Kidney (tissue), 14 donors: ENCODE data around the gene PLPPR2. TPM values are rescaled to one million over a fixed set of nuclear protein-coding genes. Genes with fewer than 3 reads are reported as not detected.

ENCODE experiments used
- DNase-seq, 5 donors: peaks; one replicate each; pipeline ENCODE4 v3.0.0-alpha.2; 2013 to 2020
- FAIRE-seq: peaks from 2 replicates; lab custom pipeline; 2012; peaks lifted over from hg19 to GRCh38; lab: Jason Lieb, UNC
- H3K27ac ChIP-seq, 2 donors: one replicate each; pipeline ENCODE4 v1.7.0; 2013; ENCODE audit warnings: low read depth in 2 of 2, low read length in 2 of 2, inconsistent platforms in 1 of 2
- H3K27me3 ChIP-seq: one replicate; pipeline ENCODE4 v1.7.1; 2013; ENCODE audit warnings: low read length, inconsistent platforms; ENCODE audit not compliant: control insufficient read depth, insufficient read depth
- H3K36me3 ChIP-seq, 3 donors: one replicate each; pipeline versions ENCODE4 v1.7.0 to v1.7.1; 2013; ENCODE audit warnings: low read length in 3 of 3, control low read depth in 1 of 3, inconsistent platforms in 1 of 3; ENCODE audit not compliant: insufficient read depth in 3 of 3, control insufficient read depth in 2 of 3
- H3K4me1 ChIP-seq, 3 donors: one replicate each; pipeline versions ENCODE4 v1.7.0 to v1.7.1; 2013; ENCODE audit warnings: low read length in 3 of 3, inconsistent platforms in 1 of 3, low read depth in 1 of 3; ENCODE audit not compliant: control insufficient read depth in 2 of 3, insufficient read depth in 2 of 3
- H3K4me3 ChIP-seq, 3 donors: one replicate each; pipeline versions ENCODE4 v1.7.0 to v1.8.1; 2013; ENCODE audit warnings: low read length in 3 of 3, control low read depth in 1 of 3, inconsistent platforms in 1 of 3
- H3K9ac ChIP-seq, 3 donors: one replicate each; pipeline versions ENCODE4 v1.7.0 to v1.7.1; 2013; ENCODE audit warnings: low read length in 3 of 3, control low read depth in 1 of 3, inconsistent platforms in 1 of 3
- H3K9me3 ChIP-seq, 3 donors: one replicate each; pipeline versions ENCODE4 v1.7.0 to v1.7.1; 2013; ENCODE audit warnings: low read length in 3 of 3, control low read depth in 1 of 3, inconsistent platforms in 1 of 3; ENCODE audit not compliant: control insufficient read depth in 2 of 3, insufficient read depth in 1 of 3
- intact Hi-C: fragments of 100-400 bp; cut with DNase I; formaldehyde crosslinking; loops from one replicate; pipeline ENCODE4 v1.11.1; 2022
- polyA plus RNA-seq: library from polyadenylated mRNA; stranded (reverse); fragments of 350-450 nt; fragmentation: Illumina TruSeq; extraction: RNeasy Lipid Tissue Mini Kit (QIAGEN cat#74804); gene quantifications from one replicate; pipeline ENCODE4 v1.2.3, GENCODE V29; 2014; ENCODE audit warnings: low read depth, low replicate concordance; ENCODE audit not compliant: insufficient read depth
- total RNA-seq: library from RNA; stranded (reverse); fragmentation: NEBNext Ultra II Directional; extraction: Animal tissue kit (Norgen Biotek cat#: 25700); gene quantifications from one replicate; pipeline ENCODE4 v1.2.1, GENCODE V29; 2021
- TF ChIP-seq, protein P1 (sequence below): IDR thresholded peaks from 3 replicates; pipeline ENCODE4 v1.5.1; 2012; ENCODE audit warnings: mild to moderate bottlenecking, moderate library complexity, borderline replicate concordance; ENCODE audit not compliant: insufficient read depth; ENCODE audit errors: extremely low read depth
- donor health status: control.
- donor health status: control.
- donor health status: control.
- donor health status: control.
- donor health status: control.
- donor health status: DM: yes; HTN: yes; CAD: no.
- donor health status: Normal renal cell carcinoma (clear cell type).

The PLPPR2 gene
- total and polyA plus RNA-seq, 2 donors from 2014 or later, result 11.7 to 22.5 TPM

GRCh38 chr19:11321191-11322126 is 33.8 kb upstream of the PLPPR2 start:
- DNase-seq (no peak), FAIRE-seq (no peak)
- H3K4me1 ChIP-seq, result peaks cover 4 to 14% (median 8%) of the 10 kb centered on the region in 3 donors

DNA sequence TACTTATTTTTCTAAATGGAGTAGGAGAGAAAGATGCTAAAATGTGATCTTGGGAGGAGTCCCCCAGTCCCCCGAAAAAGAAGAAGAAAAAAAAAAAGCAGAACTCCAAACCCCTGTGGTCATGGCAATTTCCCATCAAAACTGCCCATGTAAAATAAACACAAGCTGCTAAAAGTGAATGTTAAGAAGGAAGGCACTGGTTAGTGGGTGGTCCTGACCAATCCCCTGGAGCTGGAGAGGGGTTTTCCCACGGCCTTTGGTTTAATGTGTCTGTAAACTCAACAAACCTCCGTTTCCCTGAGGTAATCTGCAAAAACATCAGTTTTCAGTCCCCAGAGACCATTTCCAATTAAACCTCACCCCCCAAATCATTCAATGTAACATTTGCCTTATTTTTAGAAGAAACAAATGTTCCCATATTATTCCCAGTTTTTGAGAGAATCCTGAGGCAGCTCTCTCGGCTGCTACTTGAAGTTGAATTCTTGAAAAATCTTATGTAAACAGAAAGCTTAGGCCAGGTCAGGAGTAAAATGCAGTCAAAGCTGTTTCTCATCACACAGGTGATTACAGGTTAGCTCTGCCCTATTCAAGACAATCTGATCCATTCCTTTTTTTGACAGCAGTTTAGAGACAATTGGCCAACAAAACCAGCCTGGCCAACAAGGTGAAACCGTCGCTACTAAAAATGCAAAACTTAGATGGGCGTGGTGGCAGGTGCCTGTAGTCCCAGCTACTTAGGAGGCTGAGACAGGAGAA is 32.8 kb upstream of the PLPPR2 start:
- TF ChIP-seq, protein P1, sequence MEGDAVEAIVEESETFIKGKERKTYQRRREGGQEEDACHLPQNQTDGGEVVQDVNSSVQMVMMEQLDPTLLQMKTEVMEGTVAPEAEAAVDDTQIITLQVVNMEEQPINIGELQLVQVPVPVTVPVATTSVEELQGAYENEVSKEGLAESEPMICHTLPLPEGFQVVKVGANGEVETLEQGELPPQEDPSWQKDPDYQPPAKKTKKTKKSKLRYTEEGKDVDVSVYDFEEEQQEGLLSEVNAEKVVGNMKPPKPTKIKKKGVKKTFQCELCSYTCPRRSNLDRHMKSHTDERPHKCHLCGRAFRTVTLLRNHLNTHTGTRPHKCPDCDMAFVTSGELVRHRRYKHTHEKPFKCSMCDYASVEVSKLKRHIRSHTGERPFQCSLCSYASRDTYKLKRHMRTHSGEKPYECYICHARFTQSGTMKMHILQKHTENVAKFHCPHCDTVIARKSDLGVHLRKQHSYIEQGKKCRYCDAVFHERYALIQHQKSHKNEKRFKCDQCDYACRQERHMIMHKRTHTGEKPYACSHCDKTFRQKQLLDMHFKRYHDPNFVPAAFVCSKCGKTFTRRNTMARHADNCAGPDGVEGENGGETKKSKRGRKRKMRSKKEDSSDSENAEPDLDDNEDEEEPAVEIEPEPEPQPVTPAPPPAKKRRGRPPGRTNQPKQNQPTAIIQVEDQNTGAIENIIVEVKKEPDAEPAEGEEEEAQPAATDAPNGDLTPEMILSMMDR, result no peak
- DNase-seq (peak in 2 of 5 donors; percentile 36 to 59), FAIRE-seq (no peak)
- Histone ChIP-seq H3K36me3 (no peaks in the 10 kb centered on the region), H3K27ac (no peak overlapping the region), H3K4me3 (no peak overlapping the region), H3K27me3 (no peaks in the 10 kb centered on the region), H3K4me1 (peaks cover 4 to 14% (median 8%) of the 10 kb centered on the region in 3 donors), H3K9ac (no peak overlapping the region), H3K9me3 (no peaks in the 10 kb centered on the region)
- intact Hi-C loops, result no loop called here

More at GRCh38 chr19:11321191-11322126, 33.8 kb upstream of the PLPPR2 start:
- Histone ChIP-seq H3K27ac (no peak overlapping the region), H3K36me3 (no peaks in the 10 kb centered on the region), H3K9me3 (no peaks in the 10 kb centered on the region), H3K9ac (no peak overlapping the region), H3K27me3 (no peaks in the 10 kb centered on the region), H3K4me3 (no peak overlapping the region)
- TF ChIP-seq, protein P1, result no peak
- intact Hi-C loops, result no loop called here

GRCh38 chr19:11323601-11324078 is 31.6 kb upstream of the PLPPR2 start:
- Histone ChIP-seq H3K36me3 (no peaks in the 10 kb centered on the region), H3K27me3 (no peaks in the 10 kb centered on the region), H3K4me3 (no peak overlapping the region), H3K4me1 (peaks cover 4 to 14% (median 8%) of the 10 kb centered on the region in 3 donors), H3K27ac (peak overlapping the region; percentile 71 to 85), H3K9ac (peak overlapping the region in 1 of 3 donors; percentile 34), H3K9me3 (no peaks in the 10 kb centered on the region)
- intact Hi-C loops, result no loop called here
- TF ChIP-seq, protein P1, result no peak
- DNase-seq (peak in 1 of 5 donors; percentile 10), FAIRE-seq (no peak)
